Adrenal gland (tissue), 5 donors: ENCODE data around the gene FYN.

Experiments
- POLR2A ChIP-seq, 2 donors: fragments of 450-650 bp; IDR thresholded peaks; one replicate each; pipeline ENCODE4 v1.6.1; 2017; ENCODE audit warnings: antibody characterized with exemption in 2 of 2, mild to moderate bottlenecking in 2 of 2, moderate library complexity in 1 of 2
- TF ChIP-seq, protein P1 (sequence below), 6 experiments: fragments of 450-650 bp in 4 of 6; fragments of 200-600 bp in 2 of 6; sonication (generic) in 1 of 6; IDR thresholded peaks; 1 replicate in 5 of 6; 2 replicates in 1 of 6; pipeline versions ENCODE4 v1.5.1 to v1.8.0; 2016 to 2021; ENCODE audit warnings: antibody characterized with exemption in 6 of 6, mild to moderate bottlenecking in 2 of 6, moderate library complexity in 1 of 6
- donor health status: DM: no; HTN: no; CAD: no.

DNA sequence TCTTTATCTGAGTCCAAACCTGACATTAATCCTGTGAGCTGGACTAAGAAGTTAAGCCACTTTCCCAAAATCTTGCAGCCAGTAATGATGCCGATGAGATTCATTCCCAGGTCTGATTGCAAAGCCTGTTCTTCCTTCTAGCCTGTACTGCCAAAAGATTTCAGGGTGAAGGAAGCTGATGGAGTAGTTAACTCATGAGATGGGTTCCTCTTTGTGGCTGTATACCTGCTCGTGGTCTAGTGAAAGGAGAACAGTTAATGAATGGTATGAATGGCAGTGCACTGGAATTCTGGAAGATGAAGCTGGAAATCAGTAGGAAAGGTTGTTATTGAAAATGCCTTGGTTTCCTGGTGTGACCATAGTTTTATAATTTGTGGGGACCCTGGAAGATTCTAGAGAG lies 112.0 kb downstream of the FYN start:
- TF ChIP-seq, protein P1, sequence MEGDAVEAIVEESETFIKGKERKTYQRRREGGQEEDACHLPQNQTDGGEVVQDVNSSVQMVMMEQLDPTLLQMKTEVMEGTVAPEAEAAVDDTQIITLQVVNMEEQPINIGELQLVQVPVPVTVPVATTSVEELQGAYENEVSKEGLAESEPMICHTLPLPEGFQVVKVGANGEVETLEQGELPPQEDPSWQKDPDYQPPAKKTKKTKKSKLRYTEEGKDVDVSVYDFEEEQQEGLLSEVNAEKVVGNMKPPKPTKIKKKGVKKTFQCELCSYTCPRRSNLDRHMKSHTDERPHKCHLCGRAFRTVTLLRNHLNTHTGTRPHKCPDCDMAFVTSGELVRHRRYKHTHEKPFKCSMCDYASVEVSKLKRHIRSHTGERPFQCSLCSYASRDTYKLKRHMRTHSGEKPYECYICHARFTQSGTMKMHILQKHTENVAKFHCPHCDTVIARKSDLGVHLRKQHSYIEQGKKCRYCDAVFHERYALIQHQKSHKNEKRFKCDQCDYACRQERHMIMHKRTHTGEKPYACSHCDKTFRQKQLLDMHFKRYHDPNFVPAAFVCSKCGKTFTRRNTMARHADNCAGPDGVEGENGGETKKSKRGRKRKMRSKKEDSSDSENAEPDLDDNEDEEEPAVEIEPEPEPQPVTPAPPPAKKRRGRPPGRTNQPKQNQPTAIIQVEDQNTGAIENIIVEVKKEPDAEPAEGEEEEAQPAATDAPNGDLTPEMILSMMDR (IDR thresholded peaks at IDR 0.05): no peak
- TF ChIP-seq POLR2A (IDR thresholded peaks at IDR 0.05): no peak
